Aorta (tissue), 5 donors: ENCODE measurements around the gene MPP4. TPM values are rescaled to one million over a fixed set of nuclear protein-coding genes. Genes with fewer than 3 reads are reported as not detected.

Source experiments
- ATAC-seq: fragments of 200-7000 bp; cut with Tn5 transposase; one replicate; pipeline ENCODE4 v1.9.1; 2022; ENCODE audit warnings: moderate library complexity; ENCODE audit not compliant: low FRiP score
- DNase-seq, 2 donors: peaks; one replicate each; pipeline ENCODE4 v3.0.0-alpha.2; 2020
- H3K27ac ChIP-seq, 2 donors: one replicate each; pipeline ENCODE4 v1.5.1; 2013; ENCODE audit warnings: low read length in 2 of 2, mild to moderate bottlenecking in 2 of 2, moderate library complexity in 2 of 2, control low read depth in 1 of 2, inconsistent platforms in 1 of 2, low read depth in 1 of 2
- H3K27me3 ChIP-seq, 2 donors: one replicate each; pipeline ENCODE4 v1.6.1; 2013; ENCODE audit warnings: control low read depth in 1 of 2, low read length in 1 of 2, mild to moderate bottlenecking in 1 of 2, moderate library complexity in 1 of 2; ENCODE audit not compliant: insufficient read depth in 2 of 2, control insufficient read depth in 1 of 2
- H3K36me3 ChIP-seq, 2 donors: one replicate each; pipeline ENCODE4 v1.6.1; 2013; ENCODE audit warnings: control low read depth in 1 of 2, low read length in 1 of 2, mild to moderate bottlenecking in 1 of 2; ENCODE audit not compliant: insufficient read depth in 2 of 2, control insufficient read depth in 1 of 2
- H3K4me1 ChIP-seq, 2 donors: one replicate each; pipeline ENCODE4 v1.6.1; 2013; ENCODE audit warnings: low read length in 2 of 2, control low read depth in 1 of 2, mild to moderate bottlenecking in 1 of 2, moderate library complexity in 1 of 2; ENCODE audit not compliant: insufficient read depth in 2 of 2, control insufficient read depth in 1 of 2
- H3K4me3 ChIP-seq, 2 donors: one replicate each; pipeline ENCODE4 v1.5.1; 2013; ENCODE audit warnings: low read length in 2 of 2, control low read depth in 1 of 2, mild to moderate bottlenecking in 1 of 2
- H3K9me3 ChIP-seq: one replicate; pipeline ENCODE4 v1.6.1; 2013; ENCODE audit warnings: mild to moderate bottlenecking, low read length; ENCODE audit not compliant: control insufficient read depth
- WGBS, 2 donors: extraction: QIAGEN DNeasy Blood & Tissue Kit; methylation state at CpG; one replicate each; pipeline ENCODE4 v1.1.7; 2013; 5-methylcytosine and 5-hydroxymethylcytosine counted together
- intact Hi-C, 2 donors: fragments of 100-400 bp; cut with DNase I; formaldehyde crosslinking; loops; one replicate each; pipeline versions ENCODE4 v1.14.2 to v1.15.0; 2022
- polyA plus RNA-seq, 2 donors: library from polyadenylated mRNA; stranded (reverse); fragments of 200-250 nt; gene quantifications; one replicate each; pipeline ENCODE4 v1.2.3, GENCODE V29; 2013
- total RNA-seq, 2 donors: library from RNA; stranded (reverse); fragmentation: NEBNext Ultra II Directional; extraction: Animal tissue kit (Norgen Biotek cat#: 25700); gene quantifications; one replicate each; pipeline ENCODE4 v1.2.1, GENCODE V29; 2021
- donor health status: healthy with polysubstance abuse.
- donor health status: Bipolar disorder and iron deficiency.
- donor health status: DM: no; HTN: no; CAD: no.
- donor health status: DM: no; HTN: no; CAD: no.
- donor health status: DM: yes; HTN: yes; CAD: no.

MPP4 gene
- total and polyA plus RNA-seq, 4 donors, result 0.30 to 1.0 TPM; not detected in 2

- DNase-seq (no peak), ATAC-seq (no peak)
- intact Hi-C loops, result no loop called here
- no peaks in the 10 kb centered on the region for H3K27me3 ChIP-seq
- no peaks in the 10 kb centered on the region for H3K9me3 ChIP-seq
- WGBS, 2 donors, result 89 to 95% methylated on average over 5 of the region's 5 CpGs
- no peak overlapping the region for H3K4me3 ChIP-seq
- no peaks in the 10 kb centered on the region for H3K4me1 ChIP-seq
- H3K27ac ChIP-seq, result no peak overlapping the region
- H3K36me3 ChIP-seq, result no peaks in the 10 kb centered on the region
These were observed 51.0 kb downstream of the MPP4 start for GRCh38 chr2:201647431-201647830.

GRCh38 chr2:201644001-201644400 is 54.4 kb downstream of the MPP4 start:
- H3K4me3 ChIP-seq, result peak overlapping the region; percentile 60 to 69
- ATAC-seq (peak; percentile 40), DNase-seq (no peak)
- H3K9me3 ChIP-seq, result no peaks in the 10 kb centered on the region
- intact Hi-C loops, result loop anchor here in 1 of 2 donors (5.0 kb wide), 1 partner anchor 53 kb away; the partner anchor contains the start of gene MPP4
- no peaks in the 10 kb centered on the region for H3K4me1 ChIP-seq
- peak overlapping the region; percentile 95 to 98 for H3K27ac ChIP-seq
- H3K36me3 ChIP-seq, result no peaks in the 10 kb centered on the region
- WGBS, 2 donors, result 2 to 5% methylated on average over 8 of the region's 8 CpGs
- H3K27me3 ChIP-seq, result no peaks in the 10 kb centered on the region

- WGBS, 2 donors, result 0 to 1% methylated on average over 41 of the region's 41 CpGs
- Histone ChIP-seq H3K27me3 (no peaks in the 10 kb centered on the region), H3K4me3 (peak within 1 kb of the TSS; percentile 60 to 70), H3K9me3 (no peaks in the 10 kb centered on the region), H3K36me3 (peaks cover 0 to 2% of the 10 kb centered on the region in 2 donors), H3K4me1 (no peaks in the 10 kb centered on the region), H3K27ac (peak within 1 kb of the TSS; percentile 95 to 98)
- DNase-seq (peak in 1 of 2 donors; percentile 85), ATAC-seq (peak; percentile 84)
- intact Hi-C loops, result loop anchor here in 1 of 2 donors (5.0 kb wide), 1 partner anchor 54 kb away; the partner anchor contains the start of gene MPP4
These were observed 55.1 kb downstream of the MPP4 start, which contains the start of gene TMEM237 for GRCh38 chr2:201643216-201643890. TMEM237 (minus strand) TSS chr2:201643503; CDS start chr2:201643400, 103 bp downstream.

DNA sequence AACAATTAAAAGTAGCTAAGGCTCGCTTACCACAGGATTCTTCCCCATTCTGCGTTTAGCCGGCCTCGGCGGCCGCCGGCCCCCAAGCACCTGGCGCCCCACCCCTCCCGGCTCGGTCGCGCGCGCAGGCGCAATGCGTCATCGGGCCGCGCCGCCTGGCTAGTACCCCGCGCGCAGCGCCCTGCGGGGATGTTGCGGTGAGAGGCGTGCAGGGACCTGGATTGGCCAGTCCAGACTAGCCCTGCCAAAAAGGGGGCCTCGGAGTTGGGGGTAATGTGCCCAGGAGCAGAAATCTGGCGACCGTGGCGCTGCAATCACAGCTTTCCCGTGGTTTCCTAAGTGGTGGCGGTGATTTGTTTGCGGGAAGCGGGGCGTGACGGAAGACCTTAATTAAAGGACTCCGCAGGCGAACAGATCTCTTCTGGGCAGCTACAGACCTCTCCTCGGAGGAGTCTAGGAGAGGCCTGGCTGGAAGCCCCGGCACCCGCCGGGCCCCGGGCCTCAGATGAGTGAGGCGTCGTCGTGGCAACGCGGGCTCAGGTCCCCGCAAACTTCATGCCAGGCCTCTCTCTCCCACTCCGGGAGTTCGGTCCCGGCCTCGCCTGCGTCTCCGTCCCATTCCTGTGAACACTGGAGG is 55.7 kb downstream of the MPP4 start:
- Histone ChIP-seq H3K4me1 (no peaks in the 10 kb centered on the region), H3K36me3 (peaks cover 0 to 2% of the 10 kb centered on the region in 2 donors), H3K27me3 (no peaks in the 10 kb centered on the region), H3K9me3 (no peaks in the 10 kb centered on the region), H3K4me3 (peak overlapping the region; percentile 60 to 70), H3K27ac (peak overlapping the region; percentile 89 to 98)
- intact Hi-C loops, result loop anchor here in 1 of 2 donors (5.0 kb wide), 1 partner anchor 55 kb away; the partner anchor contains the start of gene MPP4
- ATAC-seq (peak; percentile 95), DNase-seq (peak; percentile 88 to 94)
- 0% methylated on average over 54 to 56 of the region's 56 CpGs for WGBS, 2 donors

- ATAC-seq, result peak; percentile 23
- H3K27ac ChIP-seq, result peak overlapping the region in 1 of 2 donors; percentile 89
- 0% methylated on average over 16 of the region's 16 CpGs for WGBS, 2 donors
- peak in 1 of 2 donors; percentile 76 for DNase-seq
- intact Hi-C loops, result loop anchor here in 1 of 2 donors (5.0 kb wide), 1 partner anchor 55 kb away; the partner anchor contains the start of gene MPP4
- no peaks in the 10 kb centered on the region for H3K27me3 ChIP-seq
- no peaks in the 10 kb centered on the region for H3K4me1 ChIP-seq
- H3K9me3 ChIP-seq, result no peaks in the 10 kb centered on the region
- H3K36me3 ChIP-seq, result peaks cover 0 to 2% of the 10 kb centered on the region in 2 donors
- H3K4me3 ChIP-seq, result peak overlapping the region; percentile 60 to 70
These were observed 56.3 kb downstream of the MPP4 start for GRCh38 chr2:201642086-201642578.

GRCh38 chr2:201639205-201639604 is 59.2 kb downstream of the MPP4 start:
- ATAC-seq (no peak), DNase-seq (no peak)
- intact Hi-C loops, result loop anchor here in 1 of 2 donors (10.0 kb wide), 1 partner anchor 184 kb away; the partner anchor contains the start of genes STRADB and TRAK2
- no peak overlapping the region for H3K4me3 ChIP-seq
- WGBS, 2 donors, result 76 to 82% methylated on average over 3 of the region's 3 CpGs
- H3K4me1 ChIP-seq, result no peaks in the 10 kb centered on the region
- H3K27ac ChIP-seq, result no peak overlapping the region
- peaks cover 3% of the 10 kb centered on the region in 2 donors for H3K36me3 ChIP-seq
- H3K27me3 ChIP-seq, result no peaks in the 10 kb centered on the region
- H3K9me3 ChIP-seq, result no peaks in the 10 kb centered on the region

GRCh38 chr2:201638326-201638725 is 60.1 kb downstream of the MPP4 start:
- Histone ChIP-seq H3K27me3 (no peaks in the 10 kb centered on the region), H3K36me3 (peaks cover 3 to 5% of the 10 kb centered on the region in 2 donors), H3K9me3 (no peaks in the 10 kb centered on the region), H3K4me3 (no peak overlapping the region), H3K27ac (no peak overlapping the region), H3K4me1 (no peaks in the 10 kb centered on the region)
- 71 to 74% methylated on average over 4 of the region's 4 CpGs for WGBS, 2 donors
- intact Hi-C loops, result loop anchor here in 1 of 2 donors (10.0 kb wide), 1 partner anchor 184 kb away; the partner anchor contains the start of genes STRADB and TRAK2
- no peak for DNase-seq
- no peak for ATAC-seq

DNA sequence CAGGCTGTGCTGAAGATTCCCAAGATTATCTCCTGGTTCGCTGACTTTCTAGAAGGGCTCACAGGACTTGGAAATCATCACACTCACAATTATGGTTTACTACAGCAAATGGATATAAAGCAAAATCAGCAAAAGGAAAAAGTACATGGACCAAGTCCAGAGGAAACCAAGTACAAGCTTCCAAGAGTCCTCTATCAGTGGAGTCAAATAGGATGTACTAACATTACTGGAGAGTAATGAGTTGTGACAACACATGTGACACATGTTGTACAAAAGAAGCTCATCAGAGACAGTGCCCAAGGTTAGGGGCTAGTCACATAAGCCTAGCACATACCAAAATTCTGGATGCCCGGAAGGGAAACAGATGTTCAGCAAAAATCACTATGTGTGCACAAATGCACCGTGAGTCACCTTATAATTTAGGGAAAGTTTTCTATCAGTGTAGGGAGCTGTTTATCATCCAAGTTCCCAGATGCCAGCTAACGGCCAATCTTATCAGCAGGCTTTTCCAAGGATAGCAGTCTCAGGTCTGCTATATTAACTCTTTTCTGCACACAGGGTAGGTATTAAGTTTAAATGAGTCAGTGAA is 64.7 kb downstream of the MPP4 start:
- H3K36me3 ChIP-seq, result peaks cover 3 to 10% of the 10 kb centered on the region in 2 donors
- intact Hi-C loops, result loop anchor here in 1 of 2 donors (10.0 kb wide), 1 partner anchor 179 kb away; the partner anchor contains the start of genes STRADB and TRAK2
- no peaks in the 10 kb centered on the region for H3K4me1 ChIP-seq
- DNase-seq (no peak), ATAC-seq (no peak)
- no peak overlapping the region for H3K27ac ChIP-seq
- 52 to 61% methylated on average over 4 of the region's 4 CpGs for WGBS, 2 donors
- H3K9me3 ChIP-seq, result no peaks in the 10 kb centered on the region
- H3K4me3 ChIP-seq, result no peak overlapping the region
- no peaks in the 10 kb centered on the region for H3K27me3 ChIP-seq
